ENCODE results near the gene BLVRB.

DNA sequence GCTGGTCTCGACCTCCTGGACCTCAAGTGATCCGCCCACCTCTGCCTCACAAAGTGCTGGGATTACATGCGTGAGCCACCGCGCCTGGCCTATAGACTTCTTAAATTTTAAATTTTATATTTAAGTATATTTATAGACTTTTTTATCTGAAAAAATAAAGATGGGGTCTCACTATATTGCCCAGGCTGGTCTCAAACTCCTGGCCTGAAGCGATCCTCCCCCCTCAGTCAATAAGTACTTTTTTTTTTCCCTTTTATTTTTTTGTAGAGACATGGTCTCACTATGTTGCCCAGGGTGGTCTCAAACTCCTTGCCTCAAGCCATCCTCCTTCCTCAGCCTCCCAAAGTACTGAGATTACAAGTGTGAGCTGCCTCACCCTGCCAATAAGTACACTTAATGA, 41.6 kb downstream of the BLVRB start:
- no peak for TF ChIP-seq EZH2 (IDR thresholded peaks at IDR 0.05)
- TF ChIP-seq, protein P1, sequence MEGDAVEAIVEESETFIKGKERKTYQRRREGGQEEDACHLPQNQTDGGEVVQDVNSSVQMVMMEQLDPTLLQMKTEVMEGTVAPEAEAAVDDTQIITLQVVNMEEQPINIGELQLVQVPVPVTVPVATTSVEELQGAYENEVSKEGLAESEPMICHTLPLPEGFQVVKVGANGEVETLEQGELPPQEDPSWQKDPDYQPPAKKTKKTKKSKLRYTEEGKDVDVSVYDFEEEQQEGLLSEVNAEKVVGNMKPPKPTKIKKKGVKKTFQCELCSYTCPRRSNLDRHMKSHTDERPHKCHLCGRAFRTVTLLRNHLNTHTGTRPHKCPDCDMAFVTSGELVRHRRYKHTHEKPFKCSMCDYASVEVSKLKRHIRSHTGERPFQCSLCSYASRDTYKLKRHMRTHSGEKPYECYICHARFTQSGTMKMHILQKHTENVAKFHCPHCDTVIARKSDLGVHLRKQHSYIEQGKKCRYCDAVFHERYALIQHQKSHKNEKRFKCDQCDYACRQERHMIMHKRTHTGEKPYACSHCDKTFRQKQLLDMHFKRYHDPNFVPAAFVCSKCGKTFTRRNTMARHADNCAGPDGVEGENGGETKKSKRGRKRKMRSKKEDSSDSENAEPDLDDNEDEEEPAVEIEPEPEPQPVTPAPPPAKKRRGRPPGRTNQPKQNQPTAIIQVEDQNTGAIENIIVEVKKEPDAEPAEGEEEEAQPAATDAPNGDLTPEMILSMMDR (IDR thresholded peaks at IDR 0.05): no peak

All from neural progenitor cell (in vitro differentiated cells).